Bladder microvascular endothelial cell (primary cell): ENCODE measurements around the gene INPP1. TPM values are rescaled to one million over a fixed set of nuclear protein-coding genes. Genes with fewer than 3 reads are reported as not detected.

Experiments used
- total RNA-seq: library from RNA; depleted of rRNA; stranded (reverse); fragments of >200 nt; gene quantifications from 2 replicates; pipeline ENCODE4 v1.2.3, GENCODE V29; 2014

The INPP1 gene
- 18.6 and 19.6 TPM in 2 replicates for total RNA-seq

GRCh38 chr2:190343536-190344275 is at the start of gene INPP1:
Gene INPP1, plus strand, starts transcription at chr2:190343589. Its CDS starts 16,514 bp downstream, at chr2:190360103.

DNA sequence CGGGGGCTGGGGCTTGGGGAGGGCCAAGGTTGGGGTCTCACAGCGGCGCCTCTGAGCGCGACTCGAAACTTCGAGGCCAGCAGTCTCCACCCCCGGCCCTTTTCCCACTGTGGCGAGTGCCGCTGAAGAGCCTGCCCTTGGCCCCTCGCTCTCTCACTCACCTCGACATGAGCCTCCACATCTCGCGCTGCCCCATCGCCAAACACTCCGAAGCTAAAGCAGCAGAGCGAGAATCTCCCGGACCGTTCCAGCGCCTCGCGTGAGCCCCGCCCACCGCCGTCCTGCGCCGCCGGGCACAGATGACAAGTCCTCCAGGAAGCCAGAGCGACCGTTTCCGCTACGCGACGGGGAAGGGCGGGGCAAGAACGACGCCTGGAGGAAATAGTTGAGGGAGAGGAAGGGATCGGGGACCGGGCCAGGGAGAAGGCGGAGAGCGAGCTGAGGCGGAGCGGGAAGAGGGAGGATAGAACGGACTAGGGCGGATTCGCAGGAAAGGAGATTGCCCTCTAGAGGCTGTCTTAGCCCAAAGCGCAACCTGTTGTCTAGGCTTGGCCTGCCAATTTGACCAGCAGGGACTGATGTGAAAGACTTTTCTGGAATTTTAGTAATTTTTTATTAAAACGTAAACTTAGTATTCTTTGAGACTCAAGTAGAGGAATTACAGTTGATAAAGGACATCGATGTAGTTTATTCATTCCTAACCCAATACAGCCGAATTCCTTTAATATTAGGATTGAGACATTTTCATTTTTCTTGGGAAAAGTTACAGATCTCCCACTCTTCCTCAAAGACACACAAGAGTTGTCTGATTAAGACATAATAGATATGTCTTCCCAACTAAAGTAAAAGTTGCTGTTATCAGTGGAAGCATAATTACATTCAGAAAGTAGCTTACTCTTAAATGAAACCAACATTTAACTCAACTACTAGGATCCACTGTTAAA is 23.6 kb upstream of the INPP1 start, which contains the start of gene HIBCH:
TSS of gene HIBCH (minus strand) at position 272 of the 944 bp plus-strand sequence. CDS start at position 196, 76 bp downstream.

GRCh38 chr2:190407662-190408537 is 64.5 kb downstream of the INPP1 start, which contains the start of gene MFSD6:
Gene MFSD6, plus strand, starts transcription at chr2:190408355. Its CDS starts 27,675 bp downstream, at chr2:190436030.

Other genes with a start within 250 kb of the INPP1 start
- gene HIBCH, start 23.8 kb upstream of the INPP1 start, total RNA-seq, result 10.2 and 22.2 TPM in 2 replicates
- 4.0 and 5.7 TPM in 2 replicates for gene MFSD6, start 64.8 kb downstream of the INPP1 start, total RNA-seq
- gene NEMP2, start 191.1 kb downstream of the INPP1 start, total RNA-seq, result 1.6 and 5.0 TPM in 2 replicates